Ascending aorta (tissue), 2 donors: ENCODE measurements around the gene DIRAS3. TPM values are rescaled to one million over a fixed set of nuclear protein-coding genes. Genes with fewer than 3 reads are reported as not detected.
"Not testable (repeated sequence)": the region's sequence is repeated elsewhere in the genome, so short reads cannot be mapped to it uniquely, and the experiment has no call there.

Experiments used
- DNase-seq, 2 donors: peaks; one replicate each; pipeline ENCODE4 v3.0.0-alpha.2; 2019; ENCODE audit warnings: low spot score in 2 of 2
- H3K27ac ChIP-seq, 2 donors: fragments of 200-600 bp; sonication (generic); one replicate each; pipeline ENCODE4 v1.5.1; 2016 to 2017; ENCODE audit warnings: mild to moderate bottlenecking in 1 of 2
- H3K27me3 ChIP-seq: fragments of 200-600 bp; sonication (generic); one replicate; pipeline ENCODE4 v1.5.1; 2017
- H3K36me3 ChIP-seq, 2 donors: fragments of 200-600 bp; sonication (generic); one replicate each; pipeline ENCODE4 v1.5.1; 2016
- H3K4me1 ChIP-seq, 2 donors: fragments of 200-600 bp; sonication (generic); one replicate each; pipeline ENCODE4 v1.5.1; 2016 to 2017; ENCODE audit warnings: mild to moderate bottlenecking in 1 of 2
- H3K4me3 ChIP-seq, 2 donors: fragments of 200-600 bp; sonication (generic); one replicate each; pipeline ENCODE4 v1.5.1; 2016 to 2017; ENCODE audit warnings: mild to moderate bottlenecking in 1 of 2
- H3K9me3 ChIP-seq, 2 donors: fragments of 200-600 bp; sonication (generic); one replicate each; pipeline ENCODE4 v1.5.1; 2016
- CTCF ChIP-seq, 3 experiments: fragments of 200-600 bp in 2 of 3; fragments of 450-650 bp in 1 of 3; sonication (generic) in 2 of 3; IDR thresholded peaks; one replicate each; pipeline ENCODE4 v1.5.1; 2016 to 2019; ENCODE audit warnings: antibody characterized with exemption in 3 of 3, mild to moderate bottlenecking in 1 of 3, moderate library complexity in 1 of 3
- intact Hi-C: fragments of 100-400 bp; cut with DNase I; formaldehyde crosslinking; loops from one replicate; pipeline ENCODE4 v1.15.1; 2023
- total RNA-seq: library from RNA; depleted of rRNA; stranded (reverse); fragments of >200 nt; gene quantifications from one replicate; pipeline ENCODE4 v1.1.0, GENCODE V29; 2016

The DIRAS3 gene
- total RNA-seq, 1 donor from 2014 or later = 3.4 TPM

- Histone ChIP-seq H3K36me3 (no peaks in the 10 kb centered on the region), H3K4me3 (no peak overlapping the region), H3K27me3 (no peaks in the 10 kb centered on the region), H3K4me1 (no peaks in the 10 kb centered on the region), H3K27ac (no peak overlapping the region), H3K9me3 (no peaks in the 10 kb centered on the region)
- intact Hi-C loops = no loop called here
- DNase-seq = no peak
- TF ChIP-seq CTCF (IDR thresholded peaks at IDR 0.05) = no peak
These were observed 31.4 kb upstream of the DIRAS3 start for GRCh38 chr1:68081775-68082283.

GRCh38 chr1:68078647-68079046 is 28.2 kb upstream of the DIRAS3 start:
- no peak overlapping the region for H3K27ac ChIP-seq

GRCh38 chr1:68074472-68074871 is 24.0 kb upstream of the DIRAS3 start:
- DNase-seq = no peak
- Histone ChIP-seq H3K27me3 (no peaks in the 10 kb centered on the region), H3K27ac (no peak overlapping the region), H3K36me3 (no peaks in the 10 kb centered on the region), H3K4me3 (no peak overlapping the region), H3K9me3 (no peaks in the 10 kb centered on the region), H3K4me1 (no peaks in the 10 kb centered on the region)
- no peak for TF ChIP-seq CTCF (IDR thresholded peaks at IDR 0.05)
- intact Hi-C loops = no loop called here

More at GRCh38 chr1:68078647-68079046, 28.2 kb upstream of the DIRAS3 start:
- intact Hi-C loops = no loop called here
- H3K27me3 ChIP-seq = no peaks in the 10 kb centered on the region
- H3K36me3 ChIP-seq = no peaks in the 10 kb centered on the region
- H3K9me3 ChIP-seq = no peaks in the 10 kb centered on the region
- no peak for DNase-seq
- TF ChIP-seq CTCF (IDR thresholded peaks at IDR 0.05) = no peak
- no peaks in the 10 kb centered on the region for H3K4me1 ChIP-seq
- H3K4me3 ChIP-seq = no peak overlapping the region

- Histone ChIP-seq H3K4me3 (no peak overlapping the region), H3K36me3 (no peaks in the 10 kb centered on the region)
These were observed 15.3 kb upstream of the DIRAS3 start for GRCh38 chr1:68065766-68066165.

GRCh38 chr1:68058053-68058452 is 7.6 kb upstream of the DIRAS3 start:
- H3K9me3 ChIP-seq, intact Hi-C loops, H3K36me3 ChIP-seq, H3K4me3 ChIP-seq, H3K27ac ChIP-seq, H3K4me1 ChIP-seq, DNase-seq, H3K27me3 ChIP-seq: not testable (repeated sequence)

More at GRCh38 chr1:68065766-68066165, 15.3 kb upstream of the DIRAS3 start:
- no peak for TF ChIP-seq CTCF (IDR thresholded peaks at IDR 0.05)
- intact Hi-C loops = no loop called here
- no peak overlapping the region for H3K27ac ChIP-seq
- H3K9me3 ChIP-seq = no peaks in the 10 kb centered on the region
- no peaks in the 10 kb centered on the region for H3K27me3 ChIP-seq
- no peaks in the 10 kb centered on the region for H3K4me1 ChIP-seq
- no peak for DNase-seq

GRCh38 chr1:68057564-68057963 is 7.1 kb upstream of the DIRAS3 start:
- Histone ChIP-seq H3K4me3 (no peak overlapping the region), H3K4me1 (no peaks in the 10 kb centered on the region), H3K36me3 (no peaks in the 10 kb centered on the region), H3K27ac (no peak overlapping the region), H3K9me3 (no peaks in the 10 kb centered on the region), H3K27me3 (no peaks in the 10 kb centered on the region)
- no peak for DNase-seq
- TF ChIP-seq CTCF (IDR thresholded peaks at IDR 0.05) = no peak
- intact Hi-C loops = no loop called here
